Measurements from ENCODE around the gene MTARC2.

DNA sequence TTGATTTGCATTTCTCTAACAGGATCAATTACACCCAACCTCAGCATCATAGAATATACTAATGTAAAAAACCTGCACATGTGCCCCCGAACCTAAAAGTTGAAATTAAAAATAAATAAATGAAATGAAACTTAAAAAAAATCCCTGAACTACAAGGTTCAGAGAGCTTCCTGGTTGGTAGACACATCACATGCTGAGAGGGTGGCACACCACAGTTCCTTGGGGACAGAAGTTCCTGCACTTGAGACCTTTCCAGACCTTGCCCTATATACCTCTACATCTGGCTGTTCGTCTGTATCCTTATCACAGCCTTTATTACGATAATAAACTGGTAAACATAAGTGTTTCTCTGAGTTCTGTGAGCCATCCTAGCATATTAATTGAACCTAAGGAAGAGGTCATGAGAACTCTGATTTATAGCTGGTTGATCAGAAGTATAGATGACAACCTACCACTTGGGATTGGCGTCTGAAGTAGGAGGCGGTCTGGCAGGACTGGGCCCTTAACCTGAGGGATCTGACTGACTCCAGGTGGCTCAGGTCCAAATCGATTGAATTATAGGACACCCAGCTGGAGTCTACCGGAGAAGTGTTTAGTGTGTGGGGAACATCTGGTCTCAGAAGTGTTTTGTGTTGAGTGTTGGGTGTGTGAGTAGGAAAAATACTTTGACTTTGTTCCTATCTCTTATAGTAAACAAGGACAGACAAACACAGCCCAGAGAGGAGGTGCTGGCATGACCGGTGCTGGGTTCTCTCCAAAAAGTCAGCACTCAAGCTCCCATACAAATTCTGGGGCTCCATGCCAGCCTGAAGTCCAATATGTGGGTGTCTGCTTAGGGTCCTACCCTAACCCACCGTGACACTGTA lies 39.0 kb upstream of the MTARC2 start:
- TF ChIP-seq TAF1 (IDR thresholded peaks at IDR 0.05; ENCODE audit: borderline replicate concordance, insufficient read depth, low read length) (no peak), POLR2AphosphoS5 (IDR thresholded peaks at IDR 0.05; ENCODE audit: low read depth, low read length) (no peak), SIN3A (IDR thresholded peaks at IDR 0.05; ENCODE audit: borderline replicate concordance, insufficient read depth, low read length) (no peak), FOXP2 (optimal IDR thresholded peaks at IDR 0.05; ENCODE audit: borderline replicate concordance, extremely low read depth, extremely low read length, insufficient read depth) (no peak)
- TF ChIP-seq, protein P1, sequence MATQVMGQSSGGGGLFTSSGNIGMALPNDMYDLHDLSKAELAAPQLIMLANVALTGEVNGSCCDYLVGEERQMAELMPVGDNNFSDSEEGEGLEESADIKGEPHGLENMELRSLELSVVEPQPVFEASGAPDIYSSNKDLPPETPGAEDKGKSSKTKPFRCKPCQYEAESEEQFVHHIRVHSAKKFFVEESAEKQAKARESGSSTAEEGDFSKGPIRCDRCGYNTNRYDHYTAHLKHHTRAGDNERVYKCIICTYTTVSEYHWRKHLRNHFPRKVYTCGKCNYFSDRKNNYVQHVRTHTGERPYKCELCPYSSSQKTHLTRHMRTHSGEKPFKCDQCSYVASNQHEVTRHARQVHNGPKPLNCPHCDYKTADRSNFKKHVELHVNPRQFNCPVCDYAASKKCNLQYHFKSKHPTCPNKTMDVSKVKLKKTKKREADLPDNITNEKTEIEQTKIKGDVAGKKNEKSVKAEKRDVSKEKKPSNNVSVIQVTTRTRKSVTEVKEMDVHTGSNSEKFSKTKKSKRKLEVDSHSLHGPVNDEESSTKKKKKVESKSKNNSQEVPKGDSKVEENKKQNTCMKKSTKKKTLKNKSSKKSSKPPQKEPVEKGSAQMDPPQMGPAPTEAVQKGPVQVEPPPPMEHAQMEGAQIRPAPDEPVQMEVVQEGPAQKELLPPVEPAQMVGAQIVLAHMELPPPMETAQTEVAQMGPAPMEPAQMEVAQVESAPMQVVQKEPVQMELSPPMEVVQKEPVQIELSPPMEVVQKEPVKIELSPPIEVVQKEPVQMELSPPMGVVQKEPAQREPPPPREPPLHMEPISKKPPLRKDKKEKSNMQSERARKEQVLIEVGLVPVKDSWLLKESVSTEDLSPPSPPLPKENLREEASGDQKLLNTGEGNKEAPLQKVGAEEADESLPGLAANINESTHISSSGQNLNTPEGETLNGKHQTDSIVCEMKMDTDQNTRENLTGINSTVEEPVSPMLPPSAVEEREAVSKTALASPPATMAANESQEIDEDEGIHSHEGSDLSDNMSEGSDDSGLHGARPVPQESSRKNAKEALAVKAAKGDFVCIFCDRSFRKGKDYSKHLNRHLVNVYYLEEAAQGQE (IDR thresholded peaks at IDR 0.05; ENCODE audit: insufficient read depth in 1 of 2, low read depth in 2 of 2, low read length in 2 of 2): no peak

Measured in PFSK-1 (cell line).